ENCODE results near the gene CD200R1. TPM values are rescaled to one million over a fixed set of nuclear protein-coding genes. Genes with fewer than 3 reads are reported as not detected.

CD200R1 gene
- total and polyA plus RNA-seq, 2 of the 13 experiments (the other 11 are each of a cell fraction or from before 2014, with no cell fraction given), result 0.04 TPM; not detected in 1

- TF ChIP-seq ZNF512 (CRISPR knock-in tag; IDR thresholded peaks at IDR 0.05) (no peak), SCMH1 (CRISPR knock-in tag; IDR thresholded peaks at IDR 0.05; ENCODE audit: borderline replicate concordance) (no peak), HDAC1 (CRISPR knock-in tag; IDR thresholded peaks at IDR 0.05) (peak; percentile 85), ZNF18 (CRISPR knock-in tag; IDR thresholded peaks at IDR 0.05; ENCODE audit: insufficient replicate concordance) (no peak), THRA (CRISPR knock-in tag; IDR thresholded peaks at IDR 0.05; ENCODE audit: borderline replicate concordance) (peak; percentile 68), ZBTB7B (CRISPR knock-in tag; IDR thresholded peaks at IDR 0.05) (0 out of 2 replicates have a peak, but pooled peaks have one; percentile 37), NBN (conservative IDR thresholded peaks at IDR 0.05) (no peak), ZNF543 (CRISPR knock-in tag; IDR thresholded peaks at IDR 0.05) (peak; percentile 92), ZBED4 (CRISPR knock-in tag; IDR thresholded peaks at IDR 0.05; ENCODE audit: borderline replicate concordance) (peak; percentile 95; the same call in 1 of the 2 replicates), CEBPB (IDR thresholded peaks at IDR 0.05; ENCODE audit: borderline replicate concordance, low read depth, low read length) (no peak), THAP7 (CRISPR knock-in tag; IDR thresholded peaks at IDR 0.05) (peak; percentile 90), ZBTB37 (CRISPR knock-in tag; IDR thresholded peaks at IDR 0.05) (no peak), HINFP (CRISPR knock-in tag; IDR thresholded peaks at IDR 0.05; ENCODE audit: low read depth) (peak; percentile 76; the same call in 1 of the 2 replicates), MIER3 (CRISPR knock-in tag; IDR thresholded peaks at IDR 0.05; ENCODE audit: borderline replicate concordance) (no peak; the same call in 1 of the 2 replicates)
These were observed 16.0 kb upstream of the CD200R1 start, which contains the start of gene GTPBP8 (continued) for GRCh38 chr3:112990672-112991602.

Data from HepG2 (cell line).